ENCODE measurements around the gene PLEKHH1. TPM values are rescaled to one million over a fixed set of nuclear protein-coding genes. Genes with fewer than 3 reads are reported as not detected.

PLEKHH1 gene
- total RNA-seq, 1 donor from 2014 or later = 3.3 TPM

GRCh38 chr14:67520482-67520881, 12.6 kb upstream of the PLEKHH1 start:
- Mint-ChIP-seq H3K4me3 (ENCODE audit: unreplicated experiment) (no peak overlapping the region), H3K9me3 (ENCODE audit: unreplicated experiment) (no peaks in the 10 kb centered on the region), H3K27ac (ENCODE audit: unreplicated experiment) (no peak overlapping the region), H3K27me3 (ENCODE audit: low read depth, unreplicated experiment) (peaks cover 50% of the 10 kb centered on the region), H3K36me3 (ENCODE audit: low read depth, unreplicated experiment) (no peaks in the 10 kb centered on the region), H3K4me1 (ENCODE audit: low read depth, unreplicated experiment) (peaks cover 6% of the 10 kb centered on the region)
- Histone ChIP-seq H4K20me1 (ENCODE audit: insufficient read depth, low read length) (no peaks in the 10 kb centered on the region), H3K36me3 (ENCODE audit: insufficient read depth, low read length) (no peaks in the 10 kb centered on the region), H3K4me1 (ENCODE audit: insufficient read depth, low read length) (no peaks in the 10 kb centered on the region), H3K4me2 (ENCODE audit: low read length) (no peak overlapping the region), H3K27me3 (ENCODE audit: insufficient read depth, low read length) (peaks cover 69% of the 10 kb centered on the region), H2AFZ (ENCODE audit: low read depth, low read length) (no peak overlapping the region), H3K4me3 (ENCODE audit: insufficient read depth, low read depth, low read length) (no peak overlapping the region), H3K9me3 (ENCODE audit: insufficient read depth, low read depth, low read length) (no peaks in the 10 kb centered on the region), H3K79me2 (ENCODE audit: insufficient read depth, low read length) (no peaks in the 10 kb centered on the region), H3K9ac (ENCODE audit: low read length) (no peak overlapping the region), H3K27ac (ENCODE audit: low read depth, low read length) (no peak overlapping the region)
- TF ChIP-seq CTCF (IDR thresholded peaks at IDR 0.05; ENCODE audit: insufficient read depth, low read depth, low read length) (no peak), EZH2 (IDR thresholded peaks at IDR 0.05; ENCODE audit: insufficient read depth, low read length) (no peak)
- DNase-seq (ENCODE audit: low read depth) (no peak), FAIRE-seq (no peak)

- Mint-ChIP-seq H3K4me1 (ENCODE audit: low read depth, unreplicated experiment) (peaks cover 6% of the 10 kb centered on the region), H3K27ac (ENCODE audit: unreplicated experiment) (no peak overlapping the region), H3K9me3 (ENCODE audit: unreplicated experiment) (no peaks in the 10 kb centered on the region), H3K36me3 (ENCODE audit: low read depth, unreplicated experiment) (no peaks in the 10 kb centered on the region), H3K4me3 (ENCODE audit: unreplicated experiment) (no peak overlapping the region), H3K27me3 (ENCODE audit: low read depth, unreplicated experiment) (peaks cover 32% of the 10 kb centered on the region)
- H4K20me1 ChIP-seq (ENCODE audit: insufficient read depth, low read length) = no peaks in the 10 kb centered on the region
- no peaks in the 10 kb centered on the region for H3K9me3 ChIP-seq (ENCODE audit: insufficient read depth, low read depth, low read length)
- no peak overlapping the region for H3K9ac ChIP-seq (ENCODE audit: low read length)
- no peak overlapping the region for H2AFZ ChIP-seq (ENCODE audit: low read depth, low read length)
- H3K27me3 ChIP-seq (ENCODE audit: insufficient read depth, low read length) = peaks cover 59% of the 10 kb centered on the region
- DNase-seq (ENCODE audit: low read depth) = no peak
- no peak overlapping the region for H3K4me3 ChIP-seq (ENCODE audit: insufficient read depth, low read depth, low read length)
- H3K79me2 ChIP-seq (ENCODE audit: insufficient read depth, low read length) = no peaks in the 10 kb centered on the region
- no peaks in the 10 kb centered on the region for H3K36me3 ChIP-seq (ENCODE audit: insufficient read depth, low read length)
- no peaks in the 10 kb centered on the region for H3K4me1 ChIP-seq (ENCODE audit: insufficient read depth, low read length)
- no peak for FAIRE-seq
- TF ChIP-seq CTCF (IDR thresholded peaks at IDR 0.05; ENCODE audit: insufficient read depth, low read depth, low read length) = no peak
- TF ChIP-seq EZH2 (IDR thresholded peaks at IDR 0.05; ENCODE audit: insufficient read depth, low read length) = no peak
- H3K4me2 ChIP-seq (ENCODE audit: low read length) = no peak overlapping the region
- no peak overlapping the region for H3K27ac ChIP-seq (ENCODE audit: low read depth, low read length)
Observed at GRCh38 chr14:67522270-67522669, 10.8 kb upstream of the PLEKHH1 start.

GRCh38 chr14:67523764-67524633, 9.1 kb upstream of the PLEKHH1 start:
- Histone ChIP-seq H3K27me3 (ENCODE audit: insufficient read depth, low read length) (peaks cover 52% of the 10 kb centered on the region), H3K4me2 (ENCODE audit: low read length) (no peak overlapping the region), H3K4me3 (ENCODE audit: insufficient read depth, low read depth, low read length) (no peak overlapping the region), H3K36me3 (ENCODE audit: insufficient read depth, low read length) (no peaks in the 10 kb centered on the region), H3K9me3 (ENCODE audit: insufficient read depth, low read depth, low read length) (no peaks in the 10 kb centered on the region), H3K4me1 (ENCODE audit: insufficient read depth, low read length) (no peaks in the 10 kb centered on the region), H2AFZ (ENCODE audit: low read depth, low read length) (no peak overlapping the region), H3K9ac (ENCODE audit: low read length) (no peak overlapping the region), H3K79me2 (ENCODE audit: insufficient read depth, low read length) (no peaks in the 10 kb centered on the region), H4K20me1 (ENCODE audit: insufficient read depth, low read length) (no peaks in the 10 kb centered on the region), H3K27ac (ENCODE audit: low read depth, low read length) (no peak overlapping the region)
- Mint-ChIP-seq H3K4me3 (ENCODE audit: unreplicated experiment) (no peak overlapping the region), H3K4me1 (ENCODE audit: low read depth, unreplicated experiment) (peaks cover 6% of the 10 kb centered on the region), H3K27me3 (ENCODE audit: low read depth, unreplicated experiment) (peaks cover 18% of the 10 kb centered on the region), H3K27ac (ENCODE audit: unreplicated experiment) (no peak overlapping the region), H3K9me3 (ENCODE audit: unreplicated experiment) (no peaks in the 10 kb centered on the region), H3K36me3 (ENCODE audit: low read depth, unreplicated experiment) (no peaks in the 10 kb centered on the region)
- DNase-seq (ENCODE audit: low read depth) = no peak
- no peak for TF ChIP-seq CTCF (IDR thresholded peaks at IDR 0.05; ENCODE audit: insufficient read depth, low read depth, low read length)
- TF ChIP-seq EZH2 (IDR thresholded peaks at IDR 0.05; ENCODE audit: insufficient read depth, low read length) = no peak
- FAIRE-seq = no peak
